ENCODE measurements around the gene GLI2.

DNA sequence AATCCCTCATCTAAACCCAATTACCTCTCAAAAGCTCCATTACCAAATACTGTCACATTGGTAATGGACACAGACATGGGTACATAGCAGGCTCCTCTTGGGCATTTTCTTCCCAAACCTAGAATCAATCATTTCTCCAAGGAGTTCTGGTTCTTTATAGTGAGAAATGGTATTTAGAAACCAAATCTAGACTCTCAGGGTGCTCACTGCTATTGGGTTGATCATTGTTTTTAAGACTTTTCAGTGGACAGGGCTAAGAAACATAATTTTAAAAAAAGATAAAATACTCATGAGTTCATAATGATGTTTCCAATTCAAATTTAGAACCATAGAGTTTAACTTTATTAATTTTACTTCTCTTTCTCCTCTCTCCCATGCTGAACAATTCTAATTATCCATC lies 9.4 kb upstream of the GLI2 start:
- TF ChIP-seq SUZ12 (IDR thresholded peaks at IDR 0.05; ENCODE audit: extremely low read depth, insufficient read depth, insufficient read length) (no peak), ZNF274 (IDR thresholded peaks at IDR 0.05; ENCODE audit: low read depth, low read length) (no peak), YY1 (IDR thresholded peaks at IDR 0.05; ENCODE audit: insufficient read depth, insufficient read length) (no peak)
